ENCODE results near the gene PDXK.
A peak's percentile ranks its signal among the peaks of the same experiment; 100 is the strongest.

PDXK gene

GRCh38 chr21:43726686-43727518, 8.0 kb downstream of the PDXK start:
- DNase-seq: no peak

DNA sequence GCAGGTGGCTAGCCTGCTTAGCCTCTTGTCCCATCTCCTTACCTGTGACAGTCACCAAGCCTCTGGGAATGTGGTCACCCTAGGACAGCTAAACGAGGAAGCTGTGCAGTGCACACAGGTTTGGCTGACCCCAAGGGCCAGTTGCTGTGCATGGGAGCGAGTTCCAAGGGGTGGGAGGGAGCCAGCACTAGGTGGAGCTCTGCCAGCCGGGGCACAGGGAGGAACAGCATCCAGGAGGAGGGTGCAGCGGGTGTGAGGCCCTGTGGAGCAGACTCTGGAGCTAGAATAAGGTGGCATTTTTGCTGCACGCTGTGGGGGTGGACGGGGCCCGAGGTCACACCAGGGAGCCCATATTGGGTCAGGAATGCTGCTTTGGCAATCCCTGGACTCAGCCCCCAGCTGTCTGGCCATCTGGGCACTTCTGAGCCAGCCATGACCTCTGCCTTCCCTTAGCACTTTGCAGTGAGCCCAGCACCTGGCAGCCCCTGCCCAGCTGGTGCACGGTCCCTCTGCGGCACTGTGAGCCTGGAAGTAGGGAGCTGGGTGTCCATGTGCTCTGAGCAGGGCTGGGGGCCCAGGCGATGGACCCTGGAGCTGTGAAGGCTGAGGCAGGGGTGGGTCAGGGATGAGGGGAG, 8.7 kb downstream of the PDXK start:
- DNase-seq: no peak

GRCh38 chr21:43728154-43728466, 9.2 kb downstream of the PDXK start:
- no peak for DNase-seq

GRCh38 chr21:43728467-43729390, 9.8 kb downstream of the PDXK start:
- DNase-seq: peak; percentile 85

GRCh38 chr21:43731476-43731875, 12.5 kb downstream of the PDXK start:
- DNase-seq: no peak

DNA sequence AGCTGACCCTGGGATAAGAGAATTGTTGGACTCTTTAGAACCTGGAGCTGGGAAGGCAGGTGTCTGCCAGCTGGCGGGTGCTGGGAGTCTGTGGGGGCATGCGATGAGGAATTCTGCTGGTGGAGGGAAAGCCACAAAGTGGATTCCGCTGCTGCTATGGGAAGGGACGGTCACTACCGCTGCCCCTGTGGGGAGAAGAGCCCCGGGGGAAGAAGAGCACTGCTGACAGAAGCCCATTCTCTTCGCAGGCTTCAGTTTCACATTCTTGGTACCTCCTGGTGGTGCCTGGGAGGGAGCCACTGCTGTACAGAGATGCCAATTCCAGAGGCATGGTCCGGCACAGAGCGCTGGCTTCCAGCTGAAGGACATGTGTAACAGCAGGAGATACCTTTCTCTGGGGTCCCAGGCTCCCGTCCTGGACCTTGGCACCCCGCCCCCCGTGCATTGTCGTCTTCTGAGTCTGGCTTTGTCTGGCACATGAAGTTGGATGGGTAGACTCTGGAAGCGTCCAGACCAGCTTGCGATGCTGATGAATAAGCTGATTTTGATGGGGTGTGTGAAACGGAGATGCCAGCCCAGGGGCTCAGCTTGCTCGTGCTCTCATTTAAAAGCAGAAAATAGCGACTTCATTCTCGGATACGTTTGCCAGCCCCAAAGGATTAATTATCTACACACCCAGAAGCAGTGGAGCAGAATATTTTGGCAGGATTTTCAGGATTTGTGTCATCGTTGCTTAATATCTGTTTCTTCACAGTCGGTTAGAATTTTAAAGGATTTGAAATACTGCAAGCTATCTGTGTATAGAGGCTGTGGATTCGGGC, 13.2 kb downstream of the PDXK start:
- no peak for DNase-seq

DNA sequence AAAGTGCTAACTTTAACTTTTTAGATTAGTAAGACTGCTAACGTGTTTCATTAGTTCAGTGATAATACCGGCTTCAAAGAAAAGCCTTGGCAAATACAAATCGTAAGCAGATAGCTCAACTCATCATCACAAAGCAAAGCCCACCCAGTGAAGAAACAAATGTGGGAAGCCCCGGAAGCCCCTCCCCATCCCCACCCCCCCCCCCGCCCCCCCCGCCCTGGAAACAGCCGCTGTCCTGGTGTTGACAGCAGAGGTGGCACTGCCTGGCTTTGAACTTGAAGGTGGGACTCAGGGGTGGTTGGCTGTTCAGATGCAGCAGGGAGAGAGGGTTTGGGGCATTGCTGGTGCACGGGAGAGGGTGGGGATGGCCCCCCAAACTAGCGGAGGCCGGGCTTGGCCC, 14.1 kb downstream of the PDXK start:
- DNase-seq: no peak

GRCh38 chr21:43733529-43734071, 14.7 kb downstream of the PDXK start:
- no peak for DNase-seq

DNA sequence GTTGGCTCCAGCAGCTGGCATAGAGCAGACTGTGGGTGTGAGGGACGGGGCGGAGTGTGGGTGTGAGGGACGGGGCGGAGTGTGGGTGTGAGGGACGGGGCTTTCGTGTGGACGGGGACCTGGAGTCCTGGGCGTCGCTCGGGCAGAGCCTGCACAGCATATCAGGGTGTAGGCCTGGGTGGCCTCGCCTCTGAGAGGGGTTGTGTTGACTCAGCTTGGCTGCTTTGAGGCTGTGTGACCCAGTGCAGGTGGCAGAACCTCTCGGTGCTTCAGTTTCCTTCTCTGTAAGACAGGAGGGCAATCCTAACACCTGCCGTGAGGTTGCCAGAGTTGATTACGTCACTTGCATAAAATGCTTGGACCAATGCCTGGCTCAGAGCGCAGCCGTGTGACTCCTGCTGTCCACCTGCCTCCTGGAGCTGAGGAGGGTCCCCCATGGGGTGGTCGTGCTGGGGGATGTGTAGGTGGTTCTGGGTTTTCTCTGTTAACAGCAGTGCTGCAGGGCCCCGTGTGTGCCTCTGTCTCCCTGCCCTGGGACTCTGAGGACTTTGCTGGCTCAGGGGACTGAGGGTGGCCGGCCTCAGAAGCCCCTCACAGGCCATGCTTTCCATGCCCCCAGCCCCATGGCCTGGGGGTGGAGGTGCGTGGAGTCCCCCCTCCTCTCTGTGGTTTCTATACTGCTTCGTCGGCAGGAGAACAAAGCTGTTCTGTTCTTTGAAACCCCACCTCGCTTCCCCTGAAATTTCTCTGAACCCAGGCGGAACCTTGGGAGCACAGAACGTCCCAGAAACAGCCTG, 15.4 kb downstream of the PDXK start:
- DNase-seq: no peak

DNA sequence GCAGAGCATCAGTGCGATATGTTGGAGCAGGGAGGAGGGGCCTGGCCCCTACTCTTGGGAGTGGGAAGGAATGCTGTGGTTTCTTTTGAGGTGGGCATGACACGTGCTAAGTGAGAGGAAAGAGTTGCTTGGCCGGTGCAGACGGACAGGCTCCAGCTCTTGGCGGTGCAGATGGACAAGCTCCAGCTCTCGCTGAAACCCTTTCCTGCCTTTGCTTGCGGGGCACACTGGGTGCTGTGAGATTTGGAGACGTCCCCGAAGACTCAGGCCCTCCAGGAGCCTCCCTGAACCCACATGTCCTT, 15.9 kb downstream of the PDXK start:
- DNase-seq: no peak

DNA sequence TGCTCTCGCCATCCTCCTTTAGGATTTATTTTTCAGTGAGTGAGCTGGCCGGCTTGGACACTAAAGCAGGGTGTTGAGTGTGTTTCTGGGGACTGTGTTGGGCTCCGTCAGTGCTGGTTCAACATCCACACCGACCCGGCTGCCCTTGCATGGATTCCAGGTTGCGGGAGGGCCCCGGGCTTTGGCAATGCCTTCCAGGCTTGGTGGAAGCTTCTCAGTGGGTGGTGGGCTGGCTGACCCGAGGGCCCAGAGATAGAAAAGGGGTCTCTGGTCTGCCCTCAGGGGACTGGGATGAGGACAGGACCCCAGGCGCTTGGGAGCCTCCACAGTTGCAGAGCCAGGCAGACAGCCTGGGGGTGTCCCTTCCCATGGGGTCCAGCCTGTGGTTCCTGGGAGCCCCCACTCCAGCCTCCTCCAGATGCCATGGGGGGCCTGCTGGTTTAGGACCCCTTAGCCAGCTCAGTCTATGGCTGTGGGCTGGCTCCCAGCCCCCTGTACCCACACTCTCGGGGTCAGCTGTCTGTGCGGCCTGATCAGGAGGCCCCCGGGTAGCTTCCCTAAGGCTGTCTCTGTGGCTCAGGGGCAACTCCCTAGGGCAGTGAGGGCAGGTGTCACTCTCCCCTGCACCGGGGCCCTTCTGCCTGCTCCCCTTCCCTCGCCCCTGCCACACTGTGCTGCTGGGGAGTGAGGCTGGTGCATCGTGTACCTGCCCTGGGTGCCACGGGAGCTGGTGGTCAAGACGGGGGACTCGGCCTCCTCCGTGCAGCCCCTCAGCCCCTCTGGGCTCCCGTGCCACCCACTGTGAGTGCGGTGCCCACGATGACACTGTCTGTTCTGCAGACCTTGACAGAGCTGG, 16.5 kb downstream of the PDXK start:
- DNase-seq: no peak

DNA sequence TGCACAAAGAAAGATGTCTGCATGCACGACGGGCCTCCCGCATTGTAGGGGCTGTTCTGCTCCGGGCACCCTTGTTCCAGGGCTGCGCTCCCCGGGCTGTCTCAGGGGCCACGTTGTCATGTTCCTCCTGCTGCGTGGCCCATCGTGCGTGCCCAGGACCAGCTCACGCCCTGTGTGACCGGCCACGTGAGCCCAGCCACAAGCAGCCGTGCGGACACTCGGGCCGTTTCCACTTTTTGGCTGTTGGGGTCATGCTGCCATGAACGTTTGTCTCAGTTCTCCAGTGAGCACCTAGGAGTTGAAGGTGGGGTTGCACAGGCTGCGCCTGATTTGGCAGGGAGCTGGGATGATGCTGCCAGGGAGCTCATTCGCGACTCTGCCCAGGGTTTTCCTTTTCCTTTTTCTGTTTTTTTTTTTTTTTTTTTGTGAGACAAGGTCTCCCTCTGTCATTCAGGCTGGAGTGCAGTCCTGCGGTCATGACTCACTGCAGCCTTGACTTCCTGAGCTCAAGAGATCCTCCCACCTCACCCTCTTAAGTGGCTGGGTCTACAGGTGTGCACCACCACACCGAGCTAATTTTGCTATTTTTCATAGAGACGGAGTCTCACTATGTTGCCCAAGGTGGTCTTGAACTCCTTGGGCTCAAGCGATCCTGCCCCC, 17.4 kb downstream of the PDXK start:
- no peak for DNase-seq

DNA sequence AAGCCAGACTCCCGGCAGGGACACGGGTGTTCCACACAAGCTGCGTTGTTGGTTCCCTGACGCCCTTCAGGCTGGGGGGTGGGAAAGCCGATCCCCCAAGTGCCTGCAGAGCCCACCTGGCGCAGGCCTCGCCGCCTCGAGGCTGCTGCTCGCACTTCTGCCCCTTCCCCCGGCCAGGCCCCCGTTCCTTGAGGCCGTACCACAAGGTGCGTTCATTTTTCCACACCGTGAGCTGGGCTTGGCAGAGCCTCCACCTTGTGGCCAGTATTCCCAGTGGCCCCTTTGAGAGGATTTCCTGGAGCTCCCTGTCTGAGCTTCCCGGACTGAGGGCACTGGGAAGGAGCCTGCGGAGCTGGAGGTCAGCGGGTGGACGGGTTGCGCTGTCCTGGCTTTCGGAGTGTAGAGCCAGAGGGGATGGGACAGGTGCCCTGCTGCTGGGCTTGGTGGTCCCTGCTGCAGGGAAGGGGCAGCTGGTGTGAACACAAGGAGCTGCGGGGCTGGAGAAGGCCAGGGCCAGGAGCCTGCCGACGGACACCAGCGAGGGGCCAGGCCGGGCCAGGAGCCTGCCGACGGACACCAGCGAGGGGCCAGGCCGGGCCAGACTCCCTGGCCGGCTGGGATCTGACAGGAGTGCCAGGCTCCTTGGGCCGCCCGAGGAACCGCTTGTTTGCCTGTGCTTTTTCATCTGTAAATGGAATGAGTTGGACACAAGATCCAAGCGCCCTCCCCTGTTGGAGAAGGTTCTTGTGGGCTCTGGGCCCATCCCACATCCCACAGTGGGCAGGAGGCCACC, 18.4 kb downstream of the PDXK start:
- DNase-seq: no peak

DNA sequence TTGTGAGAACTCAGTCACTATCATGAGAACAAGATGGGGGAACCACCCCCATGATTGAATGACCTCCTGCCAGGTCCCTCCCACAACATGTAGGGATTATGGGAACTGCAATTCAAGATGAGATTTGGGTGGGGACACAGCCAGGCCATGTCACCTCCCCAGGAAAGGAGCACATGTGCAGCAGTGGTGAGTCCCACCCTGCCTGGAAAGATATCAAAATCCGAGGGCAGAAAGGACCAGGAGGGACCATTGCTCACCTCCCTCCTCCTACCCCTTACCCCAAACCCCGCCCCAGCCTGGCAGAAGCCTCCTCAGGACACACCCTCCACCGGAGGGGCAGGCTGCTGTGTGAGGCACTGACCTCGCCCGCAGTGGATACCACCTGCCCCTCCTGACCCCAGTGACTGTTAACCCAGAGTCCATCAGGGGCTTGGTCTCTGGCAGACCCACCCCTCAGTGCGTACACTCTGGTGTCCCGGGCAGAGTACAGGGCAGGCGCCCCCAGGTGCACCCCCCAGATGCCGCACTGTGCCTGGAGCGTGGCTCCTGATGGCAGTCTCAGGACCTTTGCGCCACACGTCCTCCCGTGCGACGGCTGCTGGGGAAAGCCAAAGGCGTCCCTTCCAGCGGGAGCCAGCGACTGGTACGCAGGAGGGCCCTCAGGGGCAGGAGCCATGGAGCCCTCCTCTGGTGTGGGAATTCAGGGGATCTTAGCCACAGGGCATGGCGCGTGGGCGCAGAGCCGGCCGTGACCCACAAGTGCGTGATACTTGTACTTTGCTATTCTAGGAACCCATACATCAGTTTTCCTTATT, 20.9 kb downstream of the PDXK start:
- DNase-seq: no peak

GRCh38 chr21:43740497-43741156, 21.7 kb downstream of the PDXK start:
- no peak for DNase-seq

- no peak for DNase-seq
These were observed 22.6 kb downstream of the PDXK start for GRCh38 chr21:43741423-43742096.

DNA sequence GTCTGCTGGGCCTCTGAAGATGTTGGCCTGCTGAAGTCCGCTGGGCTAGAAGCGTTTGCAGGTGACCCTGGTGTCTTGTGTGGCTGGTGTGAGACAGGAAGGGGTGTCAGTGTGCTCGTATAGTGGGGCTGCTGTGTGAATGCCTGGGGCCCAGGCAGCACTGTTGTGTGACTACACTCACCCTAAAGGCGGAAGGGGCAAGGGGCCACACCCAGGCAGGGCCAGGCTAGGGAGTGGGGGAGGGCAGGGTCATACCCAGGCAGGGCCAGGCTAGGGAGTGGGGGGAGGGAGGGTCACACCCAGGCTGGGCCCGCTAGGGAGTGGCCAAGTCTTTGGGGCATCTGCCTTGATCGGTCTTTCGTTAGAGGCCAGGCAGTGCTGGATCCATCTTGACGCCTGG, 25.0 kb downstream of the PDXK start:
- DNase-seq: no peak
